ENCODE data around the gene ACADS. TPM values are rescaled to one million over a fixed set of nuclear protein-coding genes. Genes with fewer than 3 reads are reported as not detected.
A peak's percentile ranks its signal among the peaks of the same experiment; 100 is the strongest.

Gene ACADS
- total RNA-seq, 3 donors from 2014 or later (not counting 1 experiment from before 2014, with no cell fraction given), result 14.9 to 18.6 (median 15.5) TPM

- H3K9me3 Mint-ChIP-seq, result no peaks in the 10 kb centered on the region
- peaks cover 47 to 51% of the 10 kb centered on the region in 2 donors for H3K4me1 Mint-ChIP-seq
- no peaks in the 10 kb centered on the region for H3K27me3 ChIP-seq (ENCODE audit: control insufficient read depth, insufficient read depth, low read length)
- no peaks in the 10 kb centered on the region for H3K9me3 ChIP-seq (ENCODE audit: control insufficient read depth, insufficient read depth, low read length)
- H3K4me1 ChIP-seq (ENCODE audit: control insufficient read depth, insufficient read depth, low read length), result peaks cover 43% of the 10 kb centered on the region
- H3K27me3 Mint-ChIP-seq (ENCODE audit: low read depth in 2 of 2), result no peaks in the 10 kb centered on the region
- H3K27ac Mint-ChIP-seq, result peak overlapping the region; percentile 66 to 81
- no peaks in the 10 kb centered on the region for H3K36me3 Mint-ChIP-seq
- intact Hi-C loops (cut with micrococcal nuclease), result loop anchor here (5.0 kb wide), 1 partner anchor 1539 kb away; the partner anchor contains the start of gene DIABLO
- TF ChIP-seq CTCF (IDR thresholded peaks at IDR 0.05), result no peak
- no peak overlapping the region for H3K27ac ChIP-seq (ENCODE audit: low read length)
- 28% methylated on average over 5 of the region's 6 CpGs for WGBS (ENCODE audit: insufficient coverage)
- ATAC-seq, result no peak
- no peaks in the 10 kb centered on the region for H3K36me3 ChIP-seq (ENCODE audit: control insufficient read depth, insufficient read depth, low read length)
- H3K4me3 Mint-ChIP-seq, result peak overlapping the region; percentile 87
- no peak overlapping the region for H3K4me3 ChIP-seq (ENCODE audit: low read length)
- peak in 1 of 2 donors; percentile 25 for DNase-seq
Observed at GRCh38 chr12:120688527-120689071, 37.0 kb upstream of the ACADS start.

- no peak overlapping the region for H3K4me3 ChIP-seq (ENCODE audit: low read length)
- ATAC-seq (no peak), DNase-seq (no peak)
- H3K4me3 Mint-ChIP-seq, result peak overlapping the region; percentile 87
- peaks cover 41% of the 10 kb centered on the region for H3K4me1 ChIP-seq (ENCODE audit: control insufficient read depth, insufficient read depth, low read length)
- no peaks in the 10 kb centered on the region for H3K9me3 Mint-ChIP-seq
- 94% methylated on average over 6 of the region's 6 CpGs for WGBS (ENCODE audit: insufficient coverage)
- H3K27me3 Mint-ChIP-seq (ENCODE audit: low read depth in 2 of 2), result no peaks in the 10 kb centered on the region
- no peaks in the 10 kb centered on the region for H3K9me3 ChIP-seq (ENCODE audit: control insufficient read depth, insufficient read depth, low read length)
- H3K27me3 ChIP-seq (ENCODE audit: control insufficient read depth, insufficient read depth, low read length), result no peaks in the 10 kb centered on the region
- no peak for TF ChIP-seq CTCF (IDR thresholded peaks at IDR 0.05)
- H3K27ac Mint-ChIP-seq, result no peak overlapping the region
- no peak overlapping the region for H3K27ac ChIP-seq (ENCODE audit: low read length)
- peaks cover 47 to 51% of the 10 kb centered on the region in 2 donors for H3K4me1 Mint-ChIP-seq
- H3K36me3 Mint-ChIP-seq, result no peaks in the 10 kb centered on the region
- intact Hi-C loops (cut with micrococcal nuclease), result loop anchor here (5.0 kb wide), 1 partner anchor 1538 kb away; the partner anchor contains the start of gene DIABLO
- H3K36me3 ChIP-seq (ENCODE audit: control insufficient read depth, insufficient read depth, low read length), result peaks cover 7% of the 10 kb centered on the region
Observed at GRCh38 chr12:120689397-120690082, 36.1 kb upstream of the ACADS start.

DNA sequence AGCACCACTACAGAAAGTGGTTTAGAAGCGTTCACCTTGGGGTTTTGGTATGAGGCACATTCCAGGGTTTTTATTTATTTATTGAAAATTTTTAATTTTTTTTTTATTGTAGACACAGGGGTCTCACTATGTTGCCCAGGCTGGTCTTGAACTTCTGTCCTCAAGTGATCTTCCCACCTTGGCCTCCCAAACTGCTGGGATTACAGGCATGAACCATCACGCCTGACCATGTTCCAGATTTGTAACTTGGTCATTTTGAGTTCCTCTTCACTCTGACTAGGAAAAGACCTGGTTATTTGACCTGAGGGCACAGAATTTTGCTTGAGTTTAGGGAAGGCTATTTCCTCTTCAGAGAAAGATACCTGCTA is 35.6 kb upstream of the ACADS start:
- no peak for ATAC-seq
- no peaks in the 10 kb centered on the region for H3K27me3 ChIP-seq (ENCODE audit: control insufficient read depth, insufficient read depth, low read length)
- peaks cover 35% of the 10 kb centered on the region for H3K4me1 ChIP-seq (ENCODE audit: control insufficient read depth, insufficient read depth, low read length)
- 100% methylated on average over 2 of the region's 2 CpGs for WGBS (ENCODE audit: insufficient coverage)
- no peak overlapping the region for H3K27ac ChIP-seq (ENCODE audit: low read length)
- H3K36me3 Mint-ChIP-seq, result no peaks in the 10 kb centered on the region
- no peak for DNase-seq
- H3K27me3 Mint-ChIP-seq (ENCODE audit: low read depth in 2 of 2), result no peaks in the 10 kb centered on the region
- no peak overlapping the region for H3K4me3 Mint-ChIP-seq
- peaks cover 12% of the 10 kb centered on the region for H3K36me3 ChIP-seq (ENCODE audit: control insufficient read depth, insufficient read depth, low read length)
- H3K9me3 ChIP-seq (ENCODE audit: control insufficient read depth, insufficient read depth, low read length), result no peaks in the 10 kb centered on the region
- H3K27ac Mint-ChIP-seq, result no peak overlapping the region
- no peaks in the 10 kb centered on the region for H3K9me3 Mint-ChIP-seq
- H3K4me3 ChIP-seq (ENCODE audit: low read length), result no peak overlapping the region
- TF ChIP-seq CTCF (IDR thresholded peaks at IDR 0.05), result no peak
- intact Hi-C loops (cut with micrococcal nuclease), result no loop called here
- peaks cover 47 to 51% of the 10 kb centered on the region in 2 donors for H3K4me1 Mint-ChIP-seq

All from natural killer cell (primary cell).